ENCODE measurements around the gene TNC. TPM values are rescaled to one million over a fixed set of nuclear protein-coding genes. Genes with fewer than 3 reads are reported as not detected.

The TNC gene
- polyA plus RNA-seq, 1 of the 3 experiments (the other 2 are of a cell fraction): 805 TPM

DNA sequence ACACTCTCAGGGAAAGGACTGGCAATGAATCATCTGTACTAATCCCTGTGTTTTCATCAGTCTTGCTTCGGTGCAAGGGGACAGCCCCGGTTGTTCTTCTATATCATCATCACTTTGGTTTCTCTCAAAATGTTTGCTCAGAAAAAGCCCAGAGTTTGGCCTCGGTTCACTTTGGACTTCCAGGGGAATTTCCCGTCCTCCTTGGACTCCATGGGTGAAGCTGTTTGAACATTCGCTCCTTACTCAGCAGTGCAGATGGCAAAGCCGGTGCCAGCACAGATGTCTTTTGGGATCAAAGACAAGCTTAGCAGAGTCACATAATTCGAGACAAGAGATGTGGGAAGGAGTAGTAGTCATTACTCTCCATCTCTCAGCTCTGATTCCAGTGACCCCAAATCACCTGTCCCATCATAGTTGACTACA is 117.7 kb downstream of the TNC start:
- no peak overlapping the region for H2AFZ ChIP-seq (ENCODE audit: low read depth)
- TF ChIP-seq FOXJ3 (CRISPR knock-in tag; IDR thresholded peaks at IDR 0.05): no peak
- no peak for TF ChIP-seq MXI1 (IDR thresholded peaks at IDR 0.05; ENCODE audit: low read depth, low read length)
- no peak for TF ChIP-seq RAD21 (IDR thresholded peaks at IDR 0.05; ENCODE audit: low read length)
- TF ChIP-seq, protein P1, sequence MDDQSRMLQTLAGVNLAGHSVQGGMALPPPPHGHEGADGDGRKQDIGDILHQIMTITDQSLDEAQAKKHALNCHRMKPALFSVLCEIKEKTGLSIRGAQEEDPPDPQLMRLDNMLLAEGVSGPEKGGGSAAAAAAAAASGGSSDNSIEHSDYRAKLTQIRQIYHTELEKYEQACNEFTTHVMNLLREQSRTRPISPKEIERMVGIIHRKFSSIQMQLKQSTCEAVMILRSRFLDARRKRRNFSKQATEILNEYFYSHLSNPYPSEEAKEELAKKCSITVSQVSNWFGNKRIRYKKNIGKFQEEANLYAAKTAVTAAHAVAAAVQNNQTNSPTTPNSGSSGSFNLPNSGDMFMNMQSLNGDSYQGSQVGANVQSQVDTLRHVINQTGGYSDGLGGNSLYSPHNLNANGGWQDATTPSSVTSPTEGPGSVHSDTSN (IDR thresholded peaks at IDR 0.05): no peak
- TF ChIP-seq, protein P2, sequence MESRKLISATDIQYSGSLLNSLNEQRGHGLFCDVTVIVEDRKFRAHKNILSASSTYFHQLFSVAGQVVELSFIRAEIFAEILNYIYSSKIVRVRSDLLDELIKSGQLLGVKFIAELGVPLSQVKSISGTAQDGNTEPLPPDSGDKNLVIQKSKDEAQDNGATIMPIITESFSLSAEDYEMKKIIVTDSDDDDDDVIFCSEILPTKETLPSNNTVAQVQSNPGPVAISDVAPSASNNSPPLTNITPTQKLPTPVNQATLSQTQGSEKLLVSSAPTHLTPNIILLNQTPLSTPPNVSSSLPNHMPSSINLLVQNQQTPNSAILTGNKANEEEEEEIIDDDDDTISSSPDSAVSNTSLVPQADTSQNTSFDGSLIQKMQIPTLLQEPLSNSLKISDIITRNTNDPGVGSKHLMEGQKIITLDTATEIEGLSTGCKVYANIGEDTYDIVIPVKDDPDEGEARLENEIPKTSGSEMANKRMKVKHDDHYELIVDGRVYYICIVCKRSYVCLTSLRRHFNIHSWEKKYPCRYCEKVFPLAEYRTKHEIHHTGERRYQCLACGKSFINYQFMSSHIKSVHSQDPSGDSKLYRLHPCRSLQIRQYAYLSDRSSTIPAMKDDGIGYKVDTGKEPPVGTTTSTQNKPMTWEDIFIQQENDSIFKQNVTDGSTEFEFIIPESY (IDR thresholded peaks at IDR 0.05; ENCODE audit: borderline replicate concordance, low read depth): no peak
- TF ChIP-seq, protein P3, sequence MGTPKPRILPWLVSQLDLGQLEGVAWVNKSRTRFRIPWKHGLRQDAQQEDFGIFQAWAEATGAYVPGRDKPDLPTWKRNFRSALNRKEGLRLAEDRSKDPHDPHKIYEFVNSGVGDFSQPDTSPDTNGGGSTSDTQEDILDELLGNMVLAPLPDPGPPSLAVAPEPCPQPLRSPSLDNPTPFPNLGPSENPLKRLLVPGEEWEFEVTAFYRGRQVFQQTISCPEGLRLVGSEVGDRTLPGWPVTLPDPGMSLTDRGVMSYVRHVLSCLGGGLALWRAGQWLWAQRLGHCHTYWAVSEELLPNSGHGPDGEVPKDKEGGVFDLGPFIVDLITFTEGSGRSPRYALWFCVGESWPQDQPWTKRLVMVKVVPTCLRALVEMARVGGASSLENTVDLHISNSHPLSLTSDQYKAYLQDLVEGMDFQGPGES (IDR thresholded peaks at IDR 0.05; ENCODE audit: low read depth, low read length): no peak
- no peak for TF ChIP-seq MEF2A (IDR thresholded peaks at IDR 0.05; ENCODE audit: borderline replicate concordance, low read depth)
- no peak for TF ChIP-seq YY1 (IDR thresholded peaks at IDR 0.05; ENCODE audit: low read depth)
- TF ChIP-seq GATA2 (CRISPR knock-in tag; IDR thresholded peaks at IDR 0.05): no peak
- no peak for TF ChIP-seq TEAD4 (IDR thresholded peaks at IDR 0.05; ENCODE audit: borderline replicate concordance, insufficient read depth)
- no peak for TF ChIP-seq CHD2 (IDR thresholded peaks at IDR 0.05; ENCODE audit: low read length, partially characterized antibody)
- TF ChIP-seq, protein P4, sequence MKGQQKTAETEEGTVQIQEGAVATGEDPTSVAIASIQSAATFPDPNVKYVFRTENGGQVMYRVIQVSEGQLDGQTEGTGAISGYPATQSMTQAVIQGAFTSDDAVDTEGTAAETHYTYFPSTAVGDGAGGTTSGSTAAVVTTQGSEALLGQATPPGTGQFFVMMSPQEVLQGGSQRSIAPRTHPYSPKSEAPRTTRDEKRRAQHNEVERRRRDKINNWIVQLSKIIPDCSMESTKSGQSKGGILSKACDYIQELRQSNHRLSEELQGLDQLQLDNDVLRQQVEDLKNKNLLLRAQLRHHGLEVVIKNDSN (IDR thresholded peaks at IDR 0.05; ENCODE audit: borderline replicate concordance, low read depth): no peak
- TF ChIP-seq GABPA (IDR thresholded peaks at IDR 0.05; ENCODE audit: low read depth): no peak
- TF ChIP-seq NFIC (IDR thresholded peaks at IDR 0.05; ENCODE audit: borderline replicate concordance): no peak
- TF ChIP-seq SMC3 (IDR thresholded peaks at IDR 0.05; ENCODE audit: low read depth, low read length): no peak
- no peaks in the 10 kb centered on the region for H3F3A ChIP-seq (replicated peaks; ENCODE audit: insufficient read depth)
- WGBS (ENCODE audit: low lambda C conversion rate): 56% methylated on average over 7 of the region's 7 CpGs
- H3K4me3 ChIP-seq (ENCODE audit: low read depth in 2 of 2, low read length in 1 of 2): no peak overlapping the region
- CTCF ChIA-PET: no interaction called here
- H3K4me2 ChIP-seq: no peak overlapping the region
- H3K4me1 ChIP-seq (ENCODE audit: control insufficient read depth in 1 of 2, insufficient read depth in 2 of 2, low read depth in 1 of 2, low read length in 1 of 2): peaks cover 0 to 3% of the 10 kb centered on the region in 2 experiments; a peak in 1 of 4 replicates
- no peaks in the 10 kb centered on the region for H3K36me3 ChIP-seq (replicated peaks in 1 of 2; ENCODE audit: control insufficient read depth in 1 of 2, insufficient read depth in 2 of 2, low read length in 1 of 2)
- no peak overlapping the region for H3K9ac ChIP-seq
- POLR2A ChIA-PET: no interaction called here
- no peak overlapping the region for H3K27ac ChIP-seq (ENCODE audit: low read depth in 2 of 2, low read length in 1 of 2)
- no peaks in the 10 kb centered on the region for H4K20me1 ChIP-seq (ENCODE audit: insufficient read depth)
- H3K9me2 ChIP-seq: no peaks in the 10 kb centered on the region
- H3K9me3 ChIP-seq: no peaks in the 10 kb centered on the region
- H3K79me2 ChIP-seq (ENCODE audit: insufficient read depth): no peaks in the 10 kb centered on the region
- DNase-seq: no peak
- H3K27me3 ChIP-seq (ENCODE audit: insufficient read depth): no peaks in the 10 kb centered on the region

Data from SK-N-SH (cell line).